Liver (tissue), 3 donors: ENCODE results near the gene HHIPL1.

Experiments
- ATF3 ChIP-seq: IDR thresholded peaks from 2 replicates; pipeline ENCODE4 v1.6.1; 2016; ENCODE audit warnings: antibody characterized with exemption
- CTCF ChIP-seq: fragments of 150-350 bp; IDR thresholded peaks from 2 replicates; pipeline ENCODE4 v1.5.1; 2017; ENCODE audit warnings: improper control_type of control experiment, low read depth, low read length; ENCODE audit not compliant: missing input control
- FOXA1 ChIP-seq: IDR thresholded peaks from 2 replicates; pipeline ENCODE4 v1.6.1; 2016; ENCODE audit warnings: antibody characterized with exemption
- GABPA ChIP-seq, 2 donors: IDR thresholded peaks in 1 of 2; conservative IDR thresholded peaks in 1 of 2; 2 replicates each; pipeline ENCODE4 v1.6.1; 2016; ENCODE audit warnings: antibody characterized with exemption in 2 of 2, mild to moderate bottlenecking in 1 of 2, moderate library complexity in 1 of 2
- JUND ChIP-seq, 2 donors: IDR thresholded peaks; 2 replicates each; pipeline ENCODE4 v1.6.1; 2016; ENCODE audit warnings: antibody characterized with exemption in 2 of 2
- MAX ChIP-seq: IDR thresholded peaks from 2 replicates; pipeline ENCODE4 v1.6.1; 2016; ENCODE audit warnings: antibody characterized with exemption
- RAD21 ChIP-seq, 2 donors: IDR thresholded peaks; 2 replicates each; pipeline ENCODE4 v1.6.1; 2016; ENCODE audit warnings: antibody characterized with exemption in 2 of 2, mild to moderate bottlenecking in 2 of 2
- REST ChIP-seq: IDR thresholded peaks from 2 replicates; pipeline ENCODE4 v1.6.1; 2016; ENCODE audit warnings: antibody characterized with exemption, mild to moderate bottlenecking
- RXRA ChIP-seq, 2 donors: IDR thresholded peaks; 2 replicates each; pipeline ENCODE4 v1.6.1; 2017 to 2018; ENCODE audit warnings: antibody characterized with exemption in 2 of 2, mild to moderate bottlenecking in 1 of 2
- SP1 ChIP-seq: IDR thresholded peaks from 2 replicates; pipeline ENCODE4 v1.6.1; 2018; ENCODE audit warnings: antibody characterized with exemption, mild to moderate bottlenecking
- TAF1 ChIP-seq: conservative IDR thresholded peaks from 2 replicates; pipeline ENCODE4 v1.6.1; 2016; ENCODE audit warnings: antibody characterized with exemption, mild to moderate bottlenecking
- YY1 ChIP-seq: IDR thresholded peaks from 2 replicates; pipeline ENCODE4 v1.6.1; 2016; ENCODE audit warnings: antibody characterized with exemption, mild to moderate bottlenecking
- donor health status: healthy.
- donor health status: healthy.

- TF ChIP-seq TAF1: no peak
- TF ChIP-seq CTCF: no peak
- no peak for TF ChIP-seq RXRA (IDR thresholded peaks at IDR 0.05)
- no peak for TF ChIP-seq MAX
- no peak for TF ChIP-seq REST
- no peak for TF ChIP-seq RAD21 (IDR thresholded peaks at IDR 0.05)
- TF ChIP-seq YY1: no peak
- no peak for TF ChIP-seq JUND (IDR thresholded peaks at IDR 0.05)
- TF ChIP-seq SP1: no peak
- no peak for TF ChIP-seq GABPA (IDR thresholded peaks at IDR 0.05 in 1 of 2, conservative IDR thresholded peaks at IDR 0.05 in 1 of 2)
- no peak for TF ChIP-seq FOXA1
- TF ChIP-seq ATF3: no peak
Observed at GRCh38 chr14:99668307-99669295, 23.7 kb downstream of the HHIPL1 start.
